ENCODE measurements around the gene TEF. TPM values are rescaled to one million over a fixed set of nuclear protein-coding genes. Genes with fewer than 3 reads are reported as not detected.

The TEF gene
- total and polyA plus RNA-seq, 2 experiments from 2014 or later, result 2.3 to 7.2 TPM

- H4K20me1 ChIP-seq (replicated peaks; ENCODE audit: insufficient read depth), result no peaks in the 10 kb centered on the region
- H3K4me3 ChIP-seq, result no peak overlapping the region
- H3K4me2 ChIP-seq, result no peak overlapping the region
- Mint-ChIP-seq H3K27ac (no peak overlapping the region), H3K36me3 (ENCODE audit: low read depth) (no peaks in the 10 kb centered on the region; the same call in 2 of the 3 replicates), H3K27me3 (ENCODE audit: insufficient read depth, low read depth, poor library complexity) (peaks cover 7% of the 10 kb centered on the region), H3K9me3 (no peaks in the 10 kb centered on the region; the same call in 2 of the 3 replicates), H3K4me1 (peaks cover 7% of the 10 kb centered on the region), H3K4me3 (no peak overlapping the region)
- H3K27me3 ChIP-seq (ENCODE audit: insufficient read depth), result no peaks in the 10 kb centered on the region
- no peak overlapping the region for H2AFZ ChIP-seq
- H3K4me1 ChIP-seq (ENCODE audit: insufficient read depth), result peaks cover 4% of the 10 kb centered on the region; the same call in 1 of the 2 replicates
- no peak for DNase-seq (ENCODE audit: low spot score)
- TF ChIP-seq NANOG (IDR thresholded peaks at IDR 0.05; ENCODE audit: borderline replicate concordance) (no peak), JUNB (IDR thresholded peaks at IDR 0.05; ENCODE audit: unreplicated experiment) (no peak), EZH2 (IDR thresholded peaks at IDR 0.05; ENCODE audit: low read depth, unreplicated experiment) (no peak), EZH2phosphoT487 (IDR thresholded peaks at IDR 0.05; ENCODE audit: unreplicated experiment) (no peak), CREB1 (CRISPR knock-in tag; IDR thresholded peaks at IDR 0.05; ENCODE audit: low read depth) (no peak), ZNF114 (CRISPR knock-in tag; IDR thresholded peaks at IDR 0.05) (no peak), STAT1 (IDR thresholded peaks at IDR 0.05; ENCODE audit: unreplicated experiment) (no peak), ZNF462 (CRISPR knock-in tag; IDR thresholded peaks at IDR 0.05) (no peak)
- TF ChIP-seq, protein P1, sequence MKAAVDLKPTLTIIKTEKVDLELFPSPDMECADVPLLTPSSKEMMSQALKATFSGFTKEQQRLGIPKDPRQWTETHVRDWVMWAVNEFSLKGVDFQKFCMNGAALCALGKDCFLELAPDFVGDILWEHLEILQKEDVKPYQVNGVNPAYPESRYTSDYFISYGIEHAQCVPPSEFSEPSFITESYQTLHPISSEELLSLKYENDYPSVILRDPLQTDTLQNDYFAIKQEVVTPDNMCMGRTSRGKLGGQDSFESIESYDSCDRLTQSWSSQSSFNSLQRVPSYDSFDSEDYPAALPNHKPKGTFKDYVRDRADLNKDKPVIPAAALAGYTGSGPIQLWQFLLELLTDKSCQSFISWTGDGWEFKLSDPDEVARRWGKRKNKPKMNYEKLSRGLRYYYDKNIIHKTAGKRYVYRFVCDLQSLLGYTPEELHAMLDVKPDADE (IDR thresholded peaks at IDR 0.05), result no peak
- TF ChIP-seq, protein P2, sequence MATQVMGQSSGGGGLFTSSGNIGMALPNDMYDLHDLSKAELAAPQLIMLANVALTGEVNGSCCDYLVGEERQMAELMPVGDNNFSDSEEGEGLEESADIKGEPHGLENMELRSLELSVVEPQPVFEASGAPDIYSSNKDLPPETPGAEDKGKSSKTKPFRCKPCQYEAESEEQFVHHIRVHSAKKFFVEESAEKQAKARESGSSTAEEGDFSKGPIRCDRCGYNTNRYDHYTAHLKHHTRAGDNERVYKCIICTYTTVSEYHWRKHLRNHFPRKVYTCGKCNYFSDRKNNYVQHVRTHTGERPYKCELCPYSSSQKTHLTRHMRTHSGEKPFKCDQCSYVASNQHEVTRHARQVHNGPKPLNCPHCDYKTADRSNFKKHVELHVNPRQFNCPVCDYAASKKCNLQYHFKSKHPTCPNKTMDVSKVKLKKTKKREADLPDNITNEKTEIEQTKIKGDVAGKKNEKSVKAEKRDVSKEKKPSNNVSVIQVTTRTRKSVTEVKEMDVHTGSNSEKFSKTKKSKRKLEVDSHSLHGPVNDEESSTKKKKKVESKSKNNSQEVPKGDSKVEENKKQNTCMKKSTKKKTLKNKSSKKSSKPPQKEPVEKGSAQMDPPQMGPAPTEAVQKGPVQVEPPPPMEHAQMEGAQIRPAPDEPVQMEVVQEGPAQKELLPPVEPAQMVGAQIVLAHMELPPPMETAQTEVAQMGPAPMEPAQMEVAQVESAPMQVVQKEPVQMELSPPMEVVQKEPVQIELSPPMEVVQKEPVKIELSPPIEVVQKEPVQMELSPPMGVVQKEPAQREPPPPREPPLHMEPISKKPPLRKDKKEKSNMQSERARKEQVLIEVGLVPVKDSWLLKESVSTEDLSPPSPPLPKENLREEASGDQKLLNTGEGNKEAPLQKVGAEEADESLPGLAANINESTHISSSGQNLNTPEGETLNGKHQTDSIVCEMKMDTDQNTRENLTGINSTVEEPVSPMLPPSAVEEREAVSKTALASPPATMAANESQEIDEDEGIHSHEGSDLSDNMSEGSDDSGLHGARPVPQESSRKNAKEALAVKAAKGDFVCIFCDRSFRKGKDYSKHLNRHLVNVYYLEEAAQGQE (IDR thresholded peaks at IDR 0.05; ENCODE audit: unreplicated experiment), result no peak
- TF ChIP-seq, protein P3, sequence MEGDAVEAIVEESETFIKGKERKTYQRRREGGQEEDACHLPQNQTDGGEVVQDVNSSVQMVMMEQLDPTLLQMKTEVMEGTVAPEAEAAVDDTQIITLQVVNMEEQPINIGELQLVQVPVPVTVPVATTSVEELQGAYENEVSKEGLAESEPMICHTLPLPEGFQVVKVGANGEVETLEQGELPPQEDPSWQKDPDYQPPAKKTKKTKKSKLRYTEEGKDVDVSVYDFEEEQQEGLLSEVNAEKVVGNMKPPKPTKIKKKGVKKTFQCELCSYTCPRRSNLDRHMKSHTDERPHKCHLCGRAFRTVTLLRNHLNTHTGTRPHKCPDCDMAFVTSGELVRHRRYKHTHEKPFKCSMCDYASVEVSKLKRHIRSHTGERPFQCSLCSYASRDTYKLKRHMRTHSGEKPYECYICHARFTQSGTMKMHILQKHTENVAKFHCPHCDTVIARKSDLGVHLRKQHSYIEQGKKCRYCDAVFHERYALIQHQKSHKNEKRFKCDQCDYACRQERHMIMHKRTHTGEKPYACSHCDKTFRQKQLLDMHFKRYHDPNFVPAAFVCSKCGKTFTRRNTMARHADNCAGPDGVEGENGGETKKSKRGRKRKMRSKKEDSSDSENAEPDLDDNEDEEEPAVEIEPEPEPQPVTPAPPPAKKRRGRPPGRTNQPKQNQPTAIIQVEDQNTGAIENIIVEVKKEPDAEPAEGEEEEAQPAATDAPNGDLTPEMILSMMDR (conservative IDR thresholded peaks at IDR 0.05; ENCODE audit: low read depth in 2 of 2), result no peak
- no peak overlapping the region for H3K27ac ChIP-seq (ENCODE audit: low read depth)
- H3K36me3 ChIP-seq (ENCODE audit: insufficient read depth), result no peaks in the 10 kb centered on the region
- no peak for ATAC-seq
- H3K79me2 ChIP-seq (replicated peaks; ENCODE audit: insufficient read depth), result no peaks in the 10 kb centered on the region
- peaks cover 3% of the 10 kb centered on the region; the same call in 1 of the 2 replicates for H3F3A ChIP-seq (replicated peaks; ENCODE audit: low read depth)
- H3K9me2 ChIP-seq (ENCODE audit: insufficient read depth), result no peaks in the 10 kb centered on the region
Observed at GRCh38 chr22:41406410-41406809, 24.7 kb downstream of the TEF start.
